Stimulated activated CD8-positive, alpha-beta memory T cell treated with anti-CD3 and anti-CD28 coated beads, Interleukin-15, amount 100 ng/mL, for 24 hours (primary cell): ENCODE measurements around the gene PACRG.

Experiments
- DNase-seq: peaks from one replicate; pipeline ENCODE4 v3.0.0-alpha.2; 2020; ENCODE audit warnings: low read depth

The PACRG gene

GRCh38 chr6:163177892-163178420, 450.2 kb downstream of the PACRG start:
- no peak for DNase-seq

GRCh38 chr6:163179061-163179460, 451.3 kb downstream of the PACRG start:
- DNase-seq: no peak

GRCh38 chr6:163179721-163180120, 451.9 kb downstream of the PACRG start:
- no peak for DNase-seq

GRCh38 chr6:163180874-163181541, 453.2 kb downstream of the PACRG start:
- no peak for DNase-seq

- DNase-seq: no peak
Measured at GRCh38 chr6:163181666-163182180, 453.9 kb downstream of the PACRG start.

- no peak for DNase-seq
Measured at GRCh38 chr6:163182696-163183095, 454.9 kb downstream of the PACRG start.

- no peak for DNase-seq
Measured at GRCh38 chr6:163183806-163184205, 456.0 kb downstream of the PACRG start.

GRCh38 chr6:163185744-163186143, 458.0 kb downstream of the PACRG start:
- DNase-seq: no peak

GRCh38 chr6:163186527-163186926, 458.8 kb downstream of the PACRG start:
- DNase-seq: no peak

GRCh38 chr6:163187201-163187600, 459.4 kb downstream of the PACRG start:
- DNase-seq: no peak

- DNase-seq: no peak
Measured at GRCh38 chr6:163187606-163188005, 459.8 kb downstream of the PACRG start.

- DNase-seq: no peak
Measured at GRCh38 chr6:163188746-163189145, 461.0 kb downstream of the PACRG start.

- no peak for DNase-seq
Measured at GRCh38 chr6:163189609-163190008, 461.8 kb downstream of the PACRG start.

- DNase-seq: no peak
Measured at GRCh38 chr6:163190786-163191185, 463.0 kb downstream of the PACRG start.

GRCh38 chr6:163191704-163192537, 464.1 kb downstream of the PACRG start:
- no peak for DNase-seq

GRCh38 chr6:163192591-163192990, 464.8 kb downstream of the PACRG start:
- no peak for DNase-seq

GRCh38 chr6:163193326-163193725, 465.6 kb downstream of the PACRG start:
- no peak for DNase-seq

- no peak for DNase-seq
Measured at GRCh38 chr6:163195721-163196691, 468.2 kb downstream of the PACRG start.

- DNase-seq: no peak
Measured at GRCh38 chr6:163197839-163198238, 470.1 kb downstream of the PACRG start.

- DNase-seq: no peak
Measured at GRCh38 chr6:163198396-163198795, 470.6 kb downstream of the PACRG start.

- no peak for DNase-seq
Measured at GRCh38 chr6:163199371-163199770, 471.6 kb downstream of the PACRG start.

- DNase-seq: no peak
Measured at GRCh38 chr6:163200289-163200688, 472.5 kb downstream of the PACRG start.
